GM12874 (cell line): ENCODE results near the gene CEP72.

Source experiments
- TF ChIP-seq, protein P1 (sequence below): IDR thresholded peaks from 2 replicates; pipeline ENCODE4 v1.5.1; 2011; ENCODE audit warnings: low read depth, mild to moderate bottlenecking, control low read depth, low read length, moderate library complexity; ENCODE audit not compliant: insufficient read depth

The CEP72 gene

DNA sequence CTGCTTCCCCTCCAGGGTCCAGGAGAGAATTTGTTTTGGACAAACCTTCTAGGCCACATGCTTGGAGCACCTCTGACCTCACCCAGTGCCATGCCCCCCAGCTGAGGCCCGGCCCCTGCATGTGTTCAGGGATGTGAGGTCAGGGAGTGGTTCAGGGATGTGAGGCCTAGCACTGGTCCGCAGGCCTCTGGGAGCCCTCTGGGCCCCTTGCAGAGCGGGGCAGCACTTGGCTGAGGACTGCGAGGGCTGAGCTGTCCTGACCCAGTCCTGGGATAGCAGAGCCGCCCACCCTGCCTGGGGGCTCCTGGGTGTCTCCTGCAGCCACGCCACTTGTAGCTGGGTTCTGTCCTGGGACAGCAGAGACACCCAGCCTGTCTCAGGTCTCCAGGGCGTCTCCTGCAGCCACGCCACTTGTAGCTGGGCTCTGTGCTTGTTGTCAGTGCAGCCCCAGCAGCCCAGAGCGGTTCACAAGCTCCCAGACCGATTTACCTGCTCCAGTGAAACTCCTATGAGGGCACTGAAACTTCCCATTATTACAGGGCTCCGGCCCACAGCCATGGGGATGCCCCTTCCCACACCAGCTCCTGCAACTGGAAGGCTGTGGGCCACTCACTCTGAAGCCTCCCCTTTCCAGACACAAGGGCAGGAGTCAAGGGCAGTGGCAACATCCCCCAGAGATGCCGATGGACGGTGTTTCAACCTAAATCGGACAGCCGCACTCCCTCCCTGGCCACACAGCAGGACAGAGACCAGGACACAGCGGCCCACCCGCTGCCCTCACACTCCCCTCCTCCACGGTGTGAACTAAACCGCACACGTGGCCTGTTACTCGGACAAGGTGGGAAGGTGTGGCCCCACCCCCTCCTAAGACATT is 5.4 kb upstream of the CEP72 start:
- TF ChIP-seq, protein P1, sequence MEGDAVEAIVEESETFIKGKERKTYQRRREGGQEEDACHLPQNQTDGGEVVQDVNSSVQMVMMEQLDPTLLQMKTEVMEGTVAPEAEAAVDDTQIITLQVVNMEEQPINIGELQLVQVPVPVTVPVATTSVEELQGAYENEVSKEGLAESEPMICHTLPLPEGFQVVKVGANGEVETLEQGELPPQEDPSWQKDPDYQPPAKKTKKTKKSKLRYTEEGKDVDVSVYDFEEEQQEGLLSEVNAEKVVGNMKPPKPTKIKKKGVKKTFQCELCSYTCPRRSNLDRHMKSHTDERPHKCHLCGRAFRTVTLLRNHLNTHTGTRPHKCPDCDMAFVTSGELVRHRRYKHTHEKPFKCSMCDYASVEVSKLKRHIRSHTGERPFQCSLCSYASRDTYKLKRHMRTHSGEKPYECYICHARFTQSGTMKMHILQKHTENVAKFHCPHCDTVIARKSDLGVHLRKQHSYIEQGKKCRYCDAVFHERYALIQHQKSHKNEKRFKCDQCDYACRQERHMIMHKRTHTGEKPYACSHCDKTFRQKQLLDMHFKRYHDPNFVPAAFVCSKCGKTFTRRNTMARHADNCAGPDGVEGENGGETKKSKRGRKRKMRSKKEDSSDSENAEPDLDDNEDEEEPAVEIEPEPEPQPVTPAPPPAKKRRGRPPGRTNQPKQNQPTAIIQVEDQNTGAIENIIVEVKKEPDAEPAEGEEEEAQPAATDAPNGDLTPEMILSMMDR, result no peak

DNA sequence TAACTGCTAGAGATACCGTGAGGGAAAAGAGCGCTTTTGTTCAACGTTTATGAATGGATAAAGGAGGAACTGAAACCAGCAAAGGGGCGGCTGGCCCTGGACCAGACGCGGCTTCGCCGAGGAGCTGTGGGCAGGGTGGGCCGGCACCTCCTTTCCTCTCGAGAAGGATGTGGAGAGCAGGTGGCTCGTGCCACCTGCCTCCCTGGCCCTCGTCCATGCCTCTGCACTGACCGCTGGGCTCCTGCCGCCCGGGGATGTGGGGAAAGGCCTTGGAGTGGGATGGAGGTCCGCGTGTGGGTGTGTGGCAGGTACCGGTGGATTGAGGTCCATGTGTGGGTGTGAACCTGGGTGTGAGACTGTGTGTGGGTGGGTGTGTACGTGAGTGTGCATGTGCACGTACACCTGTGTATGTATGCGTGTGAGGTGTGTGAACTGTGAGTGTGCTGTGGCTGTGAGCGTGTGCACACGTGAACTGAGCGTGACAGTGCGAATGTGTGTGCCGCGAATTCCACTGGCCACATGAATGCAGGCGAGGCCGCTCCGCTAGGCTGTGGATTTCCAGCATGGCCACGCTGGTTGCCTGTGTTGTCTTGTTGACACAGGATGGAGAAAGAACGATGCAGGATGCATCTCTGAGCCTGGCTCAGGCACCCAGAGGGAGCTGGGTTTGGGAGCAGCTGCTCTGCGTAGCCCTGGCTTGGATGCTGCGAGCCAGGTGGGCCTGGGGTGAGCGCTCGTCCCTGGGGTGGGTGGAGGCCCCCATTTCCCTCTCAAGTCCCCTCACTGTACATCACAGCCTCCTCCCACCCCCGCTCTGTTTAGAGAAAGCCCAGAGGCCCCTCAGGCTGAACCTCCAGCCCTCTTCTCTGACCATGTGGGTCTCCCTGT is 4.4 kb upstream of the CEP72 start:
- TF ChIP-seq, protein P1, result no peak

DNA sequence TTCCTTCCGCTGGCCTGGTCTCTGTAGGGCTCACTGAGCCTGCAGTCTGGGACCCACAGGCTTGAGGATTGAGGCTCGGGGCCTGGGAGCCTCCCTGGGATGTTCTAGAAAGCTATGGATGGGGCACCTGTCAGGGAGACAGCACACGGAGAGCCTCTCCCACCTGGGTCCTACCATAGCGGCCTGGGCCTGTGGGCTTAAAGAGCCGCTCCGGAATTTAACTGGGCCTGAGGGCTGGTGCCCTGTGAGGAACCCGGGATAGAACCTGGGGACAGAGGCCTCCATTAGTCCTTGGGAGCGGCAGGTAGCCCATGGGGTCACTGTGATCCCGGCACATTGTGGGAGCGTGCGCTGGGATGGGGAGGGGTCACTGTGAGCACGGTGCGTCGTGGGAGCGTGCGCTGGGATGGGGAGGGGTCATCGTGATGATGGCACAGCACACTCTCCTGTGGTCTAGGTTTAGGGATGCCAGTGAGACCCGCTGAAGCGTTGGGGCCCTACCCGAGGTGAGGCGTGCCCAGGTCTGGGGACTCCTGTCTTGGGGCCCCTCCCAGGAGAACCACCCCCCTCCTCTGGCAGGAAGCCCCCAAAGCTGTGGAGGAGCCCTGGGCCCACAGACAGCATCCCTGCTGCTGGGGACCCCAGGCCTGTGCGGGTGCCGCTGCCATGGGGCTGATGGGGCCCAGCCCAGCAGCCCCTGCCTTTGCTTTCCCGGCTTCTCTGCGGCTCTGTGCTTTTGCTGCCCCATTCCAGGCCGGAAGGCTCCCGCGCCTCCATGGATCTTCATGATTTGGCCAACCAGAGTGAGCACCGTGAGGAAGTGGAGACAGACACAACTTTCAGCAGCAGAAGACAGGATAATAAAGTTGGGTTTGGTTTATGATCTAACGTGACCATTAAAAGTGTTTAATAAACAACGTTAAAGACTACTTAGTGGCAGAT is 3.4 kb upstream of the CEP72 start:
- TF ChIP-seq, protein P1, result no peak

DNA sequence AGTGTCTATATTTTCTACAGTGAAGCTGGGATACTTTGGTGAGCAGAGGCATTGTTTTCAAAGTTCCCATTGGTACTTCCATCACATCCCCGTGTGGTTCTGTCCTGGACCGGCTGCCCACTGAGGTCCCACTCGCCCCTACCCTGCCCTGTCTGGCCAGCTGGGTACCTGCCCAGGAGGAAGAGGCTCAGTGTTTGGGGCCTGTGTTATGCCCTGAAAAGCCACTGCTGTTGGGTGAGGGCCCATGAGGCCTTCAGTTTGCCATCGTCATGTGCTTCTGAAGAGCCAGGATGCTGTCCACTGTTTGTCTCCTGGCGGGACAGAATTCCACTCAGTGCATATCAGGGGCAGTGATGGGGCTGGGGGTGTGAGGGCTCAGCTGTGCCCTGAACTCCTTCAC is 2.6 kb upstream of the CEP72 start:
- TF ChIP-seq, protein P1, result no peak

DNA sequence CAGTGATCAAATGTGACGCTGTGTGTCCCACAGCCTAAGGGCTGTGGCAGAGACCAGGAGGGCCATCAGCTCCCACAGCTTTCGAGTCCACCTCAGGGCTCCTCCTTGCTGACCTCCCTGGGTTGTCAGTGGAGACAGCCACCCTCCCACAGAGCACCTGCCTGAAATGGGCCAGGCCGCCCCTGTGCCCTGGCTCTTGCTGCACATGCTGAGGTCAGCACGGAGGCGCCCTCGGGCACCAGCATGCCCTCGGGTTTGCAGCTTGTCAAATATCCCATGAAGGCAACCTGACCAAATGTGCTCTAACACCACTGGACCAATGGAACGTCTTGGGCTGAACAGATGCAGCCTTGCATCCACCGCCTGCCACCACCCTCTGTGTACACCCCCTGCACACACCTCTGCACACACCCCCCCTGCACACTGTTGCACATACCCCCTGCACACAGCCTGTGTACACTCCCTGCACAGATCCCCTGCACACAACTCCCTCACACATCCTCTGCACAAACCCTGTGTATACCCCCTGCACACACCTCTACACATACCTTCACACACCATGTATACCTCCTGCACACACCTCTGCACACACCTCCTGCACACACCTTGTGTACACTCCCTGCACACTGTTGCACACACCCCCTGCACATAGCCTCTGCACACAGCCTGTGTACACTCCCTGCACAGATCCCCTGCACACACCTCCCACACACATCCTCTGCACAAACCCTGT is 2.0 kb upstream of the CEP72 start:
- TF ChIP-seq, protein P1, result no peak

DNA sequence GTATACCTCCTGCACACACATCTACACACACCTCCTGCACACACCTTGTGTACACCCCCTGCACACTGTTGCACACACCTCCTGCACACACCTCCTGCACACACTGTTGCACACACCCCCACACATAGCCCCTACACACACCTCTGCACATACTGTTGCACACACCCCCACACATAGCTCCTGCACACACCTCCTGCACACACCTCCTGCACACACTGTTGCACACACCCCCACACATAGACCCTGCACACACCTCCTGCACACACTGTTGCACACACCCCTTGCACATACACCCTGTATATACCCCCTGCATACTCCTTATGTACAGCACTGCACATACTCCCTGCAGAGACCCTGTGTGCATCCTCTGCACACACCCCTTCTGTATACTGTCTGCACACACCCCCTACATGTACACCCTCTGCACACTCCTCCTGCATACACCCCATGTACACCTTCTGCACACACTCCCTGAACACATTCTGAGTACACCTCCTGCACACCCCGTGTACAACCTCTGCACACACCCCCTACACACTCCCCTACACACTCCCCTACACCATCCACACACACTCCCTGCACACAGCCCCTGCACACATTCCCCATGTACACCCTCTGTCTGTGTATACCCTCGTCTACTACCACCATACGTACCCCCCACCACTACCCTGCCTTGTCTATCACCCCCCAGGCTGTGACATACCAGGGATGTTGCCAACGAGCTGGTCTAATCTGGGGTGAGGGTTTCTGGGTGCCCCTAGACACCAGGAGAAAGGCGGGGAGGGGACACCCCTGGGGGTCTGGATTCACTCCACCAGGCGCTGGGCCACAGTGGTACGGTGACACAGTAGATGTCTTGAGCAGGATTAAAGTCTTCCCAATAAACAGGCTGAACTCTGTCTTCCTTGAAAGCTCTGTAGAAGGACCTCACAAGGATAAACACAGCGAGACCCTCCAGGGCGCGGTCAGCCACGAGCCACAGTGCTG is 1.1 kb upstream of the CEP72 start:
- TF ChIP-seq, protein P1, result no peak
